Body of pancreas (tissue), 4 donors: ENCODE data around the gene SETD2. TPM values are rescaled to one million over a fixed set of nuclear protein-coding genes. Genes with fewer than 3 reads are reported as not detected.

Source experiments
- ATAC-seq: fragments of 150-250 bp; one replicate; pipeline ENCODE4 v1.9.1; 2016
- DNase-seq, 4 donors: peaks; one replicate each; pipeline ENCODE4 v3.0.0-alpha.2; 2019
- H3K27ac ChIP-seq, 4 donors: fragments of 200-600 bp; sonication (generic); 1 replicate in 3 of 4; 2 replicates in 1 of 4; pipeline versions ENCODE4 v1.5.1 to v1.6.1; 2016 to 2019; ENCODE audit warnings: mild to moderate bottlenecking in 1 of 4, mixed read lengths in 1 of 4, moderate library complexity in 1 of 4
- H3K27me3 ChIP-seq, 2 donors: fragments of 200-600 bp; sonication (generic); one replicate each; pipeline ENCODE4 v1.6.0; 2016; ENCODE audit warnings: mild to moderate bottlenecking in 1 of 2
- H3K36me3 ChIP-seq, 2 donors: fragments of 200-600 bp; sonication (generic); replicated peaks in 1 of 2; 2 replicates each; pipeline ENCODE4 v1.5.1; 2016; ENCODE audit warnings: low read depth in 2 of 2; ENCODE audit not compliant: insufficient read depth in 1 of 2
- H3K4me1 ChIP-seq: fragments of 200-600 bp; sonication (generic); one replicate; pipeline ENCODE4 v1.6.0; 2016
- H3K4me3 ChIP-seq, 2 donors: fragments of 200-600 bp; sonication (generic); 1 replicate in 1 of 2; 2 replicates in 1 of 2; pipeline ENCODE4 v1.5.1; 2016 to 2019
- H3K9me3 ChIP-seq, 3 donors: fragments of 200-600 bp; sonication (generic); 1 replicate in 2 of 3; 2 replicates in 1 of 3; pipeline ENCODE4 v1.5.1; 2016
- CTCF ChIP-seq, 7 experiments: fragments of 450-650 bp in 4 of 7; fragments of 200-600 bp in 3 of 7; sonication (generic) in 3 of 7; IDR thresholded peaks; one replicate each; pipeline ENCODE4 v1.5.1; 2016 to 2019; ENCODE audit warnings: antibody characterized with exemption in 7 of 7
- POLR2A ChIP-seq, 3 donors: fragments of 450-650 bp; IDR thresholded peaks; one replicate each; pipeline ENCODE4 v1.6.1; 2016; ENCODE audit warnings: antibody characterized with exemption in 3 of 3, mild to moderate bottlenecking in 2 of 3
- WGBS, 2 donors: methylation state at CpG; one replicate each; pipeline ENCODE4 v1.1.5; 2017; 5-methylcytosine and 5-hydroxymethylcytosine counted together
- intact Hi-C: fragments of 100-400 bp; cut with DNase I; formaldehyde crosslinking; loops from one replicate; pipeline ENCODE4 v1.15.1; 2023
- total RNA-seq, 2 donors: library from RNA; depleted of rRNA; stranded (reverse); fragments of >200 nt; gene quantifications; one replicate each; pipeline ENCODE4 v1.1.0, GENCODE V29; 2016

SETD2 gene
- total RNA-seq, 2 donors from 2014 or later: 49.5 to 70.2 TPM

DNA sequence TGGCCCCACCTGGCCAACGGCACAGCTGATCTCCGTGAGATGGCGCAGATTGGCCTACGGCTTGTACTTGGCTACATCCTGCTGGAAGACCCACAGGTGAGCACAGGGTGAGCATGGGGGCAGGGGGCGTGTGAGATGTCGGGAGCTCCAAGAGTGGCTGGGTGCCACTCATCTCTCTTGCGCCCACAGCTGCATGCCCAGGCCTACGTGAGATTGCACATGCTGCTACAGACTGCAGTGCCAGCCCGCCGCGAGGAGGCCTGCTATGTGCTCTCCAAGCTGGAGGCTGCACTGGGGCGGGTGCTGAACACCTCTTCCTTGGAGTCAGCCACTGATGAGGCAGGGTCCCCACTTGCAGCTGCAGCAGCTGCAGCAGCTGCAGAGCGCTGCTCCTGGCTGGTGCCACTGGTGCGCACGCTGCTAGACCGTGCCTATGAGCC is 162.2 kb downstream of the SETD2 start:
- no peak overlapping the region for H3K27ac ChIP-seq
- peak in 1 of 4 donors; percentile 9 for DNase-seq
- TF ChIP-seq POLR2A (IDR thresholded peaks at IDR 0.05): no peak
- TF ChIP-seq CTCF (IDR thresholded peaks at IDR 0.05): no peak
- peaks cover 4 to 24% of the 10 kb centered on the region in 2 donors for H3K36me3 ChIP-seq
- no peak for ATAC-seq
- intact Hi-C loops: no loop called here
- 95% methylated on average over 8 to 16 of the region's 16 CpGs for WGBS, 2 donors
- H3K4me1 ChIP-seq: no peaks in the 10 kb centered on the region
- H3K27me3 ChIP-seq: no peaks in the 10 kb centered on the region
- H3K4me3 ChIP-seq: no peak overlapping the region
- no peaks in the 10 kb centered on the region for H3K9me3 ChIP-seq

- ATAC-seq (no peak), DNase-seq (no peak)
- no peak overlapping the region for H3K4me3 ChIP-seq
- 90 to 91% methylated on average over 18 to 25 of the region's 25 CpGs for WGBS, 2 donors
- H3K4me1 ChIP-seq: no peaks in the 10 kb centered on the region
- no peak for TF ChIP-seq POLR2A (IDR thresholded peaks at IDR 0.05)
- TF ChIP-seq CTCF (IDR thresholded peaks at IDR 0.05): no peak
- no peaks in the 10 kb centered on the region for H3K9me3 ChIP-seq
- intact Hi-C loops: no loop called here
- H3K27ac ChIP-seq: no peak overlapping the region
- peaks cover 4 to 22% of the 10 kb centered on the region in 2 donors for H3K36me3 ChIP-seq
- H3K27me3 ChIP-seq: no peaks in the 10 kb centered on the region
Measured at GRCh38 chr3:47000922-47001730, 162.8 kb downstream of the SETD2 start.

GRCh38 chr3:47000198-47000815 is 163.6 kb downstream of the SETD2 start:
- no peak overlapping the region for H3K4me3 ChIP-seq
- WGBS, 2 donors: 97 to 98% methylated on average over 9 to 10 of the region's 10 CpGs
- intact Hi-C loops: no loop called here
- H3K27me3 ChIP-seq: no peaks in the 10 kb centered on the region
- no peak for ATAC-seq
- H3K36me3 ChIP-seq: peaks cover 0 to 22% of the 10 kb centered on the region in 2 donors
- TF ChIP-seq CTCF (IDR thresholded peaks at IDR 0.05) (no peak), POLR2A (IDR thresholded peaks at IDR 0.05) (no peak)
- no peak for DNase-seq
- H3K9me3 ChIP-seq: no peaks in the 10 kb centered on the region
- no peaks in the 10 kb centered on the region for H3K4me1 ChIP-seq
- no peak overlapping the region for H3K27ac ChIP-seq

DNA sequence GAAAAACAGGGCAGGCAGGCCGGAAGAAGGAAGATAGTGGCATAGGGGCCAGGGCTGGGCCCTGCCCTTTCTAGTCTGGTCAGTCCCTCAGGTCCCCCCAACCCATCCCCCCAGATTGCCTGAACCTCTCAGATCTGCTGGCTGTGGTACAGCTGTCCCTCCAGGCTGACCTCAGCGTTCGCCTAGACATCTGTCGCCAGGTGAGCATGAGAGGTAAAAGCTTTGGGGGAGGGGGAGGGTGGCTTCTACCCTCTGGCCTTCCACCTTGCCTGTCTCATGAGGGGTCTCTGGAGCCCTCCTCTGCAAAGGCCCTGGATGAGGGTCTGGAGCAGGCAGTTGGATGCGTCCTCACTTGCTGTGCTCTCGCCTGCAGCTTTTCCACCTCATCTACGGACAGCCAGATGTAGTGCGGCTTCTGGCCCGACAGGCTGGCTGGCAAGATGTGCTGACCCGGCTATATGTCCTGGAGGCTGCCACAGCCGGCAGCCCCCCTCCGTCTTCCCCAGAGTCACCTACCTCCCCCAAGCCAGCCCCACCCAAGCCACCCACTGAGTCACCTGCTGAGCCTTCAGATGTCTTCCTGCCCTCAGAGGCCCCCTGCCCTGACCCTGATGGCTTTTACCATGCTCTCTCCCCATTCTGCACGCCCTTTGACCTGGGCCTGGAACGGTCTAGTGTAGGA is 164.3 kb downstream of the SETD2 start:
- peak in 1 of 4 donors; percentile 10 for DNase-seq
- intact Hi-C loops: loop anchor here (5.0 kb wide), 2 partner anchors 77 to 297 kb away; partner anchors contain the start of gene TMIE
- no peak for ATAC-seq
- no peaks in the 10 kb centered on the region for H3K9me3 ChIP-seq
- TF ChIP-seq POLR2A (IDR thresholded peaks at IDR 0.05) (no peak), CTCF (IDR thresholded peaks at IDR 0.05) (no peak)
- no peaks in the 10 kb centered on the region for H3K4me1 ChIP-seq
- H3K27me3 ChIP-seq: no peaks in the 10 kb centered on the region
- H3K4me3 ChIP-seq: no peak overlapping the region
- H3K36me3 ChIP-seq: peaks cover 0 to 25% of the 10 kb centered on the region in 2 donors
- no peak overlapping the region for H3K27ac ChIP-seq
- 92 to 98% methylated on average over 10 to 14 of the region's 14 CpGs for WGBS, 2 donors
